Muscle layer of duodenum (tissue), 2 donors: ENCODE results near the gene FAM234B.

ENCODE experiments used
- H3K27ac ChIP-seq: one replicate; pipeline ENCODE4 v1.7.0; 2013; ENCODE audit warnings: mild to moderate bottlenecking, low read length
- H3K27me3 ChIP-seq: one replicate; pipeline ENCODE4 v1.7.0; 2013; ENCODE audit warnings: low read depth, mild to moderate bottlenecking, control low read depth, low read length
- H3K36me3 ChIP-seq, 2 donors: one replicate each; pipeline ENCODE4 v1.7.0; 2013; ENCODE audit warnings: low read length in 2 of 2, control low read depth in 1 of 2, mild to moderate bottlenecking in 1 of 2; ENCODE audit not compliant: insufficient read depth in 2 of 2, control insufficient read depth in 1 of 2
- H3K4me1 ChIP-seq, 2 donors: one replicate each; pipeline ENCODE4 v1.7.0; 2013; ENCODE audit warnings: low read length in 2 of 2, mild to moderate bottlenecking in 2 of 2, control low read depth in 1 of 2, moderate library complexity in 1 of 2; ENCODE audit not compliant: insufficient read depth in 2 of 2, control insufficient read depth in 1 of 2
- H3K4me3 ChIP-seq, 2 donors: one replicate each; pipeline ENCODE4 v1.7.0; 2013; ENCODE audit warnings: low read length in 2 of 2, low read depth in 1 of 2, mild to moderate bottlenecking in 1 of 2
- H3K9me3 ChIP-seq, 2 donors: one replicate each; pipeline ENCODE4 v1.7.0; 2013; ENCODE audit warnings: low read length in 2 of 2, control low read depth in 1 of 2, mild to moderate bottlenecking in 1 of 2; ENCODE audit not compliant: control insufficient read depth in 1 of 2
- donor health status: healthy.

Gene FAM234B

GRCh38 chr12:13127444-13127843 lies 83.3 kb downstream of the FAM234B start:
- H3K4me3 ChIP-seq: no peak overlapping the region
- H3K36me3 ChIP-seq: no peaks in the 10 kb centered on the region
- H3K4me1 ChIP-seq: no peaks in the 10 kb centered on the region
- no peaks in the 10 kb centered on the region for H3K27me3 ChIP-seq
- H3K9me3 ChIP-seq: no peaks in the 10 kb centered on the region
- H3K27ac ChIP-seq: no peak overlapping the region

GRCh38 chr12:13128291-13128965 lies 84.2 kb downstream of the FAM234B start:
- no peak overlapping the region for H3K27ac ChIP-seq
- no peaks in the 10 kb centered on the region for H3K27me3 ChIP-seq
- H3K4me1 ChIP-seq: no peaks in the 10 kb centered on the region
- H3K36me3 ChIP-seq: no peaks in the 10 kb centered on the region
- H3K9me3 ChIP-seq: no peaks in the 10 kb centered on the region
- no peak overlapping the region for H3K4me3 ChIP-seq

GRCh38 chr12:13130981-13131380 lies 86.8 kb downstream of the FAM234B start:
- no peak overlapping the region for H3K4me3 ChIP-seq
- H3K27ac ChIP-seq: no peak overlapping the region
- no peaks in the 10 kb centered on the region for H3K36me3 ChIP-seq
- no peaks in the 10 kb centered on the region for H3K4me1 ChIP-seq
- H3K27me3 ChIP-seq: no peaks in the 10 kb centered on the region
- H3K9me3 ChIP-seq: no peaks in the 10 kb centered on the region
